OCI-LY3 (cell line): ENCODE measurements around the gene ARHGAP1.

Experiments
- H2AFZ ChIP-seq: fragments of 200-600, 300-600 bp; shearing (Covaris generic); 2 replicates; pipeline ENCODE4 v1.6.0; 2014; ENCODE audit warnings: antibody characterized with exemption, low read depth, low read length
- H3K27ac ChIP-seq: fragments of 200-600, 300-600 bp; sonication (generic); 2 replicates; pipeline ENCODE4 v1.5.1; 2014; ENCODE audit warnings: mild to moderate bottlenecking, low read length, moderate library complexity, mixed read lengths
- H3K27me3 ChIP-seq: fragments of 200-600, 300-600 bp; sonication (generic); 2 replicates; pipeline ENCODE4 v1.6.1; 2014; ENCODE audit warnings: low read depth, low read length, mixed read lengths
- H3K36me3 ChIP-seq: fragments of 200-600, 300-600 bp; sonication (generic); replicated peaks from 2 replicates; pipeline ENCODE3; 2014; ENCODE audit warnings: low read depth, low read length, mixed read lengths
- H3K4me1 ChIP-seq: fragments of 300-600, 200-600 bp; sonication (generic); 2 replicates; pipeline ENCODE4 v1.6.1; 2014; ENCODE audit warnings: low read length, mixed read lengths
- H3K4me2 ChIP-seq: fragments of 200-600, 300-600 bp; sonication (generic); 2 replicates; pipeline ENCODE4 v1.6.1; 2014; ENCODE audit warnings: low read length, mixed read lengths
- H3K4me3 ChIP-seq: fragments of 300-600, 200-600 bp; sonication (generic); 2 replicates; pipeline ENCODE4 v1.5.1; 2014; ENCODE audit warnings: antibody characterized with exemption, mild to moderate bottlenecking, low read length, moderate library complexity
- H3K79me2 ChIP-seq: fragments of 300-600, 200-600 bp; shearing (Covaris generic); 2 replicates; pipeline ENCODE4 v1.6.1; 2014; ENCODE audit warnings: mild to moderate bottlenecking, low read length, mixed read lengths
- H3K9ac ChIP-seq: fragments of 300-600, 200-600 bp; shearing (Covaris generic); 2 replicates; pipeline ENCODE4 v1.6.0; 2014; ENCODE audit warnings: mild to moderate bottlenecking, low read length, moderate library complexity
- H3K9me3 ChIP-seq: fragments of 200-600, 300-600 bp; shearing (Covaris generic); 2 replicates; pipeline ENCODE4 v1.6.1; 2014; ENCODE audit warnings: low read length, mixed read lengths; ENCODE audit not compliant: insufficient read depth
- H4K20me1 ChIP-seq: fragments of 200-600, 300-600 bp; sonication (generic); 2 replicates; pipeline ENCODE4 v1.6.1; 2016; ENCODE audit warnings: low read length, mixed read lengths; ENCODE audit not compliant: insufficient read depth
- EZH2phosphoT487 ChIP-seq: fragments of 200-600 bp; shearing (Covaris generic); IDR thresholded peaks from 2 replicates; pipeline ENCODE4 v1.6.1; 2018; ENCODE audit warnings: antibody characterized with exemption, mixed run types, low read depth
- TF ChIP-seq, protein P1 (sequence below): fragments of 200-600, 300-600 bp; sonication (generic); IDR thresholded peaks from 2 replicates; pipeline ENCODE4 v1.5.1; 2014; ENCODE audit warnings: antibody characterized with exemption, low read length, low read depth

The ARHGAP1 gene

DNA sequence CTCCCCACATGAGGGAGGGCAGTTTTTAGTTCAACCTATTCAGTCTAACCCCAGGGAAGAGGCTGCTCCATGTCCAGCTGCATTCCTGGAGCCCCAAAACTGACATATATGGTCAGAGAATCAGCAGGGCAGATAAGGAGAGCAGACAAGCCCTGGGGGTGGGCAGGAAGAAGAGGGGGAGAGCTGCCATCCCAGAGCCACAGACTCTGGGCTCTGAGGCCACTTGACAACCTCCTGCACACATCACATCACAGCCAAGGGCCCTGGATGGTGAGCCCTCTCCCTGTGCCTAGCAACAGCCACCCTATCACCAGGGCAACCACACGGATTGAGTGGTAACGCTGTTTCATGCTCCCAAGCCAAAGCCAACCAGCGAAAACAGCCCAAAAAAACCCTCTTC, 3.1 kb downstream of the ARHGAP1 start:
- Histone ChIP-seq H3K9ac (no peak overlapping the region), H3K4me2 (no peak overlapping the region), H3K4me3 (no peak overlapping the region), H3K36me3 (peaks cover 10% of the 10 kb centered on the region), H2AFZ (no peak overlapping the region), H3K4me1 (peaks cover 7% of the 10 kb centered on the region; the same call in 1 of the 2 replicates), H3K27me3 (no peaks in the 10 kb centered on the region), H3K27ac (no peak overlapping the region), H3K79me2 (peaks cover 29% of the 10 kb centered on the region), H4K20me1 (0 out of 2 replicates have a peak, but pooled peaks cover 3% of the 10 kb centered on the region), H3K9me3 (no peaks in the 10 kb centered on the region)
- TF ChIP-seq, protein P1, sequence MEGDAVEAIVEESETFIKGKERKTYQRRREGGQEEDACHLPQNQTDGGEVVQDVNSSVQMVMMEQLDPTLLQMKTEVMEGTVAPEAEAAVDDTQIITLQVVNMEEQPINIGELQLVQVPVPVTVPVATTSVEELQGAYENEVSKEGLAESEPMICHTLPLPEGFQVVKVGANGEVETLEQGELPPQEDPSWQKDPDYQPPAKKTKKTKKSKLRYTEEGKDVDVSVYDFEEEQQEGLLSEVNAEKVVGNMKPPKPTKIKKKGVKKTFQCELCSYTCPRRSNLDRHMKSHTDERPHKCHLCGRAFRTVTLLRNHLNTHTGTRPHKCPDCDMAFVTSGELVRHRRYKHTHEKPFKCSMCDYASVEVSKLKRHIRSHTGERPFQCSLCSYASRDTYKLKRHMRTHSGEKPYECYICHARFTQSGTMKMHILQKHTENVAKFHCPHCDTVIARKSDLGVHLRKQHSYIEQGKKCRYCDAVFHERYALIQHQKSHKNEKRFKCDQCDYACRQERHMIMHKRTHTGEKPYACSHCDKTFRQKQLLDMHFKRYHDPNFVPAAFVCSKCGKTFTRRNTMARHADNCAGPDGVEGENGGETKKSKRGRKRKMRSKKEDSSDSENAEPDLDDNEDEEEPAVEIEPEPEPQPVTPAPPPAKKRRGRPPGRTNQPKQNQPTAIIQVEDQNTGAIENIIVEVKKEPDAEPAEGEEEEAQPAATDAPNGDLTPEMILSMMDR: no peak
- no peak for TF ChIP-seq EZH2phosphoT487

DNA sequence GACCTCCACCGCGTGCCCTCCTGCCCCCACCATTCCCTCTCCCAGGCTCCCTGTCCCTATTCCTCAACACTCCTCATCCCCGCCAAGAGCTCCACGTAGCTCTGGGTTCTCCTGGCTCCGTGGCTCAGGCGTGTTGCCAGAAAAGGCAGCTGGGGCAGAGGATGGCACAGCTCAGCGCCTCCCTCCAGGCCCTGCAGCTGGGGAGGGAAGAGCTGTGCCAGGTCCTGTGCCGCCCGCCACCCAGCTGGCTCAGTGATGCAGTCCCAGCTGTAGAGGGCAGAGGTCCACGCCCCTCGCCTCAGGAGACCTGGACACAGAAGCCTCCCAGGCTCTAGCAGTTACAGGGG, 4.2 kb downstream of the ARHGAP1 start:
- no peak overlapping the region for H2AFZ ChIP-seq
- peaks cover 20% of the 10 kb centered on the region for H3K79me2 ChIP-seq
- no peak overlapping the region for H3K9ac ChIP-seq
- no peaks in the 10 kb centered on the region for H3K9me3 ChIP-seq
- TF ChIP-seq, protein P1: no peak
- TF ChIP-seq EZH2phosphoT487: no peak
- H3K4me3 ChIP-seq: no peak overlapping the region
- peaks cover 9% of the 10 kb centered on the region for H3K36me3 ChIP-seq
- H3K4me1 ChIP-seq: peaks cover 4% of the 10 kb centered on the region; the same call in 1 of the 2 replicates
- H4K20me1 ChIP-seq: 0 out of 2 replicates have a peak, but pooled peaks cover 3% of the 10 kb centered on the region
- H3K27me3 ChIP-seq: no peaks in the 10 kb centered on the region
- no peak overlapping the region for H3K4me2 ChIP-seq
- no peak overlapping the region for H3K27ac ChIP-seq

DNA sequence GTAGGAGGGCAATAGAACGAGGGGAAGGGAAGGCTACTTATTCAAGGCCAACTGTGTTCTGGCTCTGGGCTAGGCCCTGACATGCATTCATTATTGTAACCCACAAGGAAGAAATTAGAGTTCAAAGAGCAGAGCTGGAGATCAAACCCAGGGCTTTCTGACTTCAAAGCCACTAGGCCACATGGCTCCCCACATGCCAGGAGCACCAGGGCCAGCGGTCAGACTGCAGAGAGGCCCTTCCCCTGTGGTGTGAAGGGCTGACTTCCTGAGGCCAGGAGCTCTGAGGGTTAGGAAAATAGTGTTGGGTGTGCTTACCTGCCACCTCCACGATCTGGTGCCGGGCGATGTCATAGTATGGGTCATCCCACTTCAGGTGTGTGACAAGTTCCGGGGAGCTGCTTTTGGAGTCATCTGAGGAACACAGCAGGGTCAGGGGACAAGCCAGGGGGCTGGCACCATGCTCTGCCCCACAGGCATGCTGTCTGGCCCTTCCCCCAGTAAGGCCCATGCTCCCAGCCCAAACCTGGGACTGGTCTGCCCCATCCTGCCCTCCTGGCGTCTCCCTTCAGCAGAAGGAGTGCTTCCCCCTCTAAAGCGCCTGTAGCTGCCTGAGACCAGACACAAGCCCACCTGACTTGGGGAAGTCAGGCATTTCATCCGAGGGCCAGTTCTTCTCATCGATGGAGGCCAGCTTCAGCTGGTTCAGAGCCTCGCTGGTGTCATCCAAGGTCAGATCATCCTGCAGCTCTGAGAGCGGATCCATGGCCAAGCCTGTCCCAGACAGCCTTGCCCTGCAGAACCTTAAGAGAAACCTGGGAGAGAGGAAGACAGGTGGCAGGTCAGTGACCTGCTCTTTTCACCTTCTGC, 4.8 kb downstream of the ARHGAP1 start:
- TF ChIP-seq EZH2phosphoT487: no peak
- TF ChIP-seq, protein P1: no peak
- Histone ChIP-seq H3K4me1 (peaks cover 4% of the 10 kb centered on the region; the same call in 1 of the 2 replicates), H3K4me3 (no peak overlapping the region), H4K20me1 (0 out of 2 replicates have a peak, but pooled peaks cover 3% of the 10 kb centered on the region), H3K36me3 (peaks cover 9% of the 10 kb centered on the region), H3K27ac (no peak overlapping the region), H3K4me2 (no peak overlapping the region), H3K9me3 (no peaks in the 10 kb centered on the region), H3K79me2 (peaks cover 16% of the 10 kb centered on the region), H3K27me3 (no peaks in the 10 kb centered on the region), H3K9ac (no peak overlapping the region), H2AFZ (no peak overlapping the region)

DNA sequence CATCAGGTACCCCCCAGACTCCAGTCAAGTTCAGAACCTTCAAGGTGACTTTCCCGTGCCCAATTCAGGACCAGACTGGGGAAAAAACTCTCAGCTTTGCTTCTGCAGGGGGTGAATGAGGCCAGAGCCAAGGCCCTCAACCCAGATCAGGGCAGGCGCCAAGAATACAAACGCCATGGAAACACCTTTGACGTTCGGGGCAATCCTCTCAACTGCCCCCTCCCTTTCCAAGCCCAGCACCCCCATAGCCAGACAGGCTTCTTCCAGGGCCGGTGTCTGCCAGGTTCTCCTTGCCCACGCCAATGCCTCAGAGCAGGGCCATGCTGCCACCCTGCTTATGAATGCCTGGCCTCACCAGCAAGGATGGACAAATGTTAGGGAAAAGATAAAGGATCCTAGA, 5.8 kb downstream of the ARHGAP1 start:
- no peaks in the 10 kb centered on the region for H3K27me3 ChIP-seq
- TF ChIP-seq, protein P1: no peak
- no peak for TF ChIP-seq EZH2phosphoT487
- H3K4me3 ChIP-seq: no peak overlapping the region
- no peak overlapping the region for H3K9ac ChIP-seq
- H3K4me2 ChIP-seq: no peak overlapping the region
- peaks cover 14% of the 10 kb centered on the region for H3K79me2 ChIP-seq
- peaks cover 2% of the 10 kb centered on the region; the same call in 1 of the 2 replicates for H3K4me1 ChIP-seq
- H4K20me1 ChIP-seq: 0 out of 2 replicates have a peak, but pooled peaks cover 3% of the 10 kb centered on the region
- H2AFZ ChIP-seq: no peak overlapping the region
- no peak overlapping the region for H3K27ac ChIP-seq
- no peaks in the 10 kb centered on the region for H3K9me3 ChIP-seq
- H3K36me3 ChIP-seq: peaks cover 9% of the 10 kb centered on the region
